HG03457 (cell line): Measurements from ENCODE around the gene TTC13.

ENCODE experiments used
- ATAC-seq: cut with Tn5 transposase; IDR thresholded peaks from one replicate; pipeline ENCODE4 v1.9.1; 2021; ENCODE audit warnings: moderate number of reproducible peaks; ENCODE audit not compliant: unreplicated experiment

Gene TTC13

DNA sequence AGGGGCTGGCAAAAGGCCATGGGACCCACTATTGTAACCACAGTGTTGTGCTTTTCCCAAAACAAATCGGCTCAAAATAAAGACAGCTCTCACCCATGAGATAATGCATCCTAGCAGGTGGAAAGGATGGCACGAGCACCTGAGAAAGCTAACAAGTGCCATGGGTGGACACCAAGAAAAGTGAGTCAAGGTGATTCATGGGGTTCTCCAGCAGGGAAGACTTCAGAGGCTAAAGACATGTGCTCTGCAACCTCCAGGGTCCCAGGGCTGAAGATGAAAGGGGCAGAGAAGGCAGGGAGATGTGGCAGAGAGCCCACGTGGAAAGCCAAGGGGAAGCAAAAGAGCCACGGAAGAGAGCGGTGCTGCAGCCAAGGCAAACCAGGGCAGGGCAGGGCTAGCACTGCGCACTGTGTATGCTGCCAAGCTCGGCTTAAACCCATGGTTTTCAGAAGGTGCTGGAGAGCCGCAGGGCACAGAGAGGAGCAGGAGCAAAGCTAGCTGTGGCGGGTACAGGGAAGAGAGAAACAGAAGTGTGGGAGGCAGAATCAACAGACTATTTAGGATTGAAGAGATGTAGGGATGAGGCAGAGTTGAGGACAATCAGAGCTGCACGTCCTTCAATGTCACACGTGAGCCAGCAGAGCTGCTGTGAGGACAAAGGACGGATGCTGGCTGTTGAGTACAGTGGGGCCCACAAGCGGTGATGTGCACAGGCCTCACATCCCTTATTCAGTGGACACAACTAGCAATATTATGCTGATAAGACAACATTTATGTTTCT lies 68.5 kb downstream of the TTC13 start:
- ATAC-seq: no peak

DNA sequence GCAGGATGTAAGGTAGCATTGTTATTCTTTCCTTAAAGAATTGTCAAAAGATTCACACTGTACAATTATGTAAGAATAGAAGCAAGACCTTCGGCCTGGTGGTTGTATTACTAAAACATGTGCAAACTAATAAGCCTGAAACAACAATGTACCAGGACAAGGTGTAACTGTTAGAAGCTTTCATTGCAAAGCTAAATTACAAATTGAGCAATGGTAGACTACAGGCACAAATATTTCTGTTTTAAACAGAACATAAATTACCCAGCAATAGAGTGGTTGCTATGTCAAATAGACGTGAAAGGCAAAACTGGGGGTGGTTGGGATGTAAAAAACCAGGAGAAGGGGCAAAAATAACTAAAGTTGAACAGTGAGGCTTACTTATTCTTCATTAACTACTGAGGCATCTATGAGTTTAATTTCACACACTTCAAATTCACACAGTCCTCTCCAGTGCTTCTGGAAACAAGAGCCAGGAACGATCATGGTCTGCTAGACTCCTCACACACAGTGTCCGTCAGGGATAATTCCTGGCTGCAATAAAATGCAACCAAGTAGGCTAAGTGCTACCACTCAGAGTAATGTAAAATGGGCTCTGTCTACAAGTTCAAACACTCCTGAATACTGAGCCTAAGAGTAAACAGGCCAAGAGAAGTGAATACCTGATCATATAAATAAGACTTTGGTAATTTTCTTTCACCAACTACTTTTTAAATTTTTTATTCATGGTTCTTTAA lies 71.0 kb downstream of the TTC13 start:
- no peak for ATAC-seq

DNA sequence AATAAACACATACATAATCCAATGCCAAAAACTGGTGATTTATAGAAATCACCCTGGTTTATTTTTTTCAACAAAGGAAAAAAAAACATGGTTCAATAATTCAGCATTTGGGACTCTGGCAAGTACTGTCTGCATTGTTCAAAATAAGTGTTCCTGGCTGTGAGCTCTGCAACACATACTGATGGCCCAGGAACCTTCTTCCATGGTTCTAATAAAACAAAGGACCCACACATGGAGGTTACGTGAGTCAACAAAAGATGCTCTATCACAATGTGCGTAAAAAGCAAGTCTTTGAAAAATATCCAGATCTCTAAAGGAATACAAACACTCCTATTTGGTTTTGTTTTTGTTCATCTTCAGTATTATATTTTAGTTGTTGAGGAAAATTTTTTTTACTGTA lies 72.4 kb downstream of the TTC13 start:
- no peak for ATAC-seq

DNA sequence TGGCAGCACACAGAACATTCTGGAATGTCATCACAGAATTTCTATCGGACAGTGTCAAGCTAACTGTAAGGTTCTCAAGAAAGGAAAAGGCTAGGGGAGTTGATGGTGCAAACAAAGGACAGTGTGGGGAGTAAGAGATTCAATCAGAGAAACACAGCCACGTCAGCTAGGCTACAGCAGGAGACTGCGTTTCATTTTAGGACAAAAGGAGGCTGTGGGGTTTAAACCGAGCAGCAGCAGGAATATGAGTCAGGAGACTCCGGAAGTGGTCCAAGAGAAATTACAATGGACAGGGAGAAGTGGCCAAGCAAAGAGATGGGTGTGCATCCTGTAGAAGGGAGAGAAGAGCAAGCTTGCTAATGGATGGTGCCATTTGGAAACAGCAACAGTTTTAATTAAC lies 72.9 kb downstream of the TTC13 start:
- no peak for ATAC-seq

DNA sequence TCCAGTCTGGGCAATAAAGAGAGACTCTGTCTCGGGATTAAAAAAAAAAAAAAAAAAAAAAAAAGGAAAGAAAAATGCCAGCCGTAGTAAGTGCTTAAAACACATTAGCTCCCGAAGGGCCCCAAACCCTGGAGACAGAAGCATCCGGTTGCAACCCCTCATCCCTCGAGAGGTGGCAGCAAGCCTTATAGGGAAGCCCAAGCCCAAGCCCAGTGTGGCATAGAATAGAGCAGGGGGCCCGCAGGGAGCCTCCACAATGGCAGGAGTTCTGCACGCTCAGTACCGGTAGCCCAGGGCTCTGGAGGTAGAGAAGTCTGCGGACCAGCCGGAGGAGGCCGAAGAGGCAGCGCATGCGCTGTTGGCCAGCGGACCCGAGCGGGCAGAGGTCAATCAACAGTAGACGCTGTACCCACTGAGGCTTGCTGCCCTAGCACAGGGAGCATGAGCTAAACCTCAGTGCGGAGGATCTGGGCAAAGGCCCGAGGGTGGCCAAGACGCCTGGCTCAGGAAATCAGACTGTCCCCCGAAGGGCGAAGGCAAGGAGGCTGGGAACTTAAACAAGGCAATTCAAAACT lies 76.2 kb downstream of the TTC13 start:
- no peak for ATAC-seq

DNA sequence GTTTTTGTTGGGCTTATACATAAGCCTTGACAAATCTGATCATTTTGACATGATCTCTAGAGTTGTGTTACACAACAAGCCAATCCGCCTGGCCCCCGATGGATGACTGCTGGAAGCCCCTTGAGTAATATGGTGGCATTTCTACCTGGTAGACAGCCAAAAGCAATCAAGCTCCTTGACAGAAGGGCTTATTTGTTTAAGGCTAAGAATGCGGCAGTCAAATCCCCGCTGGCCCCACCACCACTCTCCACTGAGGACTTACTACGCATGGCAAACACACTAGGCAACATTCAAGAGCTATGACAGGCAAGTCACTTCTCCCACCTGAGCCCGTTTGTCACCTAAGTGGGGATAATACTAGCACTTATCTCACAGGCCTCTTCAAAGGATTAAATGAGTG lies 77.0 kb downstream of the TTC13 start:
- ATAC-seq: no peak

DNA sequence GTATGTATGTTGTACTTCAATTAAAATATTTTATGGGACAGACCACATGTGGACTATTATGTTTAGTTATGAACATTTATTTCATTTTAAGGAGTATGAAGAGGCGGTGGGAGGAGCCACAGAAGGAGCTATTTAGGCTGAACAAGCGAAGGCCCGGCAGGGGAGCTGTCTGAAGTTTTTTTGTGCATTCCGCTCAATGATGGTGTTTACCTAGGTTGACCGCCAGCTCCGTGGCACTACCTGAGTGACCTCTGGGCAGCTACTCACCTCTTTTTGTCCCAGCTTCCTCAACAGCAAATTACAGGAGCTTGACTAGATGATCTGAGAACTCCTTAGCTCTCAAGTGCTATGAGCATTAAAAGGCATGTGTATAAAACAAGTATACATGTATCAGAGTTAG lies 77.7 kb downstream of the TTC13 start:
- no peak for ATAC-seq

DNA sequence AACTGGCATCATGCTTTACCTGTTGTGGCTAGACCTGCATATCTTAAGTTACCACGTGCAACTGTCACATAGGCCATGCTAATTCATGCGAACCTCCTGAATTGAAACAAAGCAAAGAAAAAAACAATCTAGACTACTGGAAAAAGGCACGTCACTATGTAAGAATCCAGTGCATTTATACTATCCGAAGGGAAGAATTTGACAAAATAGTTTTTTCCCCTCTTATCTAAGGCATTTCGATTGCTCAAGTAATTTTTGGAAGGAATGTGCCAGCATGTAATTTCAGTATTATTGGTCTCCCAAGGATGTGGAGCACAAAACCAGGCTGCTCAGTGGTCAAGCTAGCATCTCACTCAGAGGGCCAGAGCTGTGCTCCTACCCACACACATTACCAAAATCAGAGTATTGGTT lies 78.8 kb downstream of the TTC13 start:
- ATAC-seq: no peak

DNA sequence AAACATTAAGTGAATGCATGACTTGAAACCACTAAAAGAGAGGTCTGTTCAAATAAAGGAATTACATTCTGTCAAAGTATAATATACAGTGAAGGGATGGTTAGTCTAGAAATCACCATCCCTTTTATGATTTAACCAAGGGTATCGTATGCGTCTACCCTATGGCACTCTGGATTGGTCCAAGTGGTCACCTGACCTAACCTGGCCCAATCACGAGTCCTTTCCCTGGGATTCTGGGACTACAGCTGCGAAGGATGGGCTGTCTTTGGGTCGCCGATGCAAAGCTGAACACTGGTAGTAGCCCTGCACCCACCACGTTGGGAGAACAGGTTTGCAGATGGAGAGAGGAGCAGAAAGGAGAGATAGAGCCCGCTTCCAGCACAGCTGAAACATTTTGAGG lies 79.9 kb downstream of the TTC13 start:
- ATAC-seq: no peak

DNA sequence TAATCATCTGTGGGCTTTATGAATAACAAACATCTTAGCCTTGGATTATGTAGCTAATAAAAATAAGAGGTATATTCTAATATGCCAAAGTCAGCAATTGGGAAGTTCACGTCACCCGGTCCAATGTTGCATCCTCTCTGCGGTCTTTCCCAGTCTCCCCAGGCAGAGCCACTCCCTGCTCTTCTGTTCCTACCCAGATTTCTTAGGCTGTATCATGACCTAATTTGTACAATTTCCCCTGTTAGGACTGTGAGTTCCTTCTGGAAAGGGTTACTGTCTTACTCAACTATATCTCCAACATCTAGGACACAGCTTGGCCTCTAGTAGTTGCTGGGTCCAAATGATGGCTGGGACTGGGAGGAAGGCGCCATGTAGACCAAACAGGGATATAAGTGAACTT lies 80.5 kb downstream of the TTC13 start:
- no peak for ATAC-seq

DNA sequence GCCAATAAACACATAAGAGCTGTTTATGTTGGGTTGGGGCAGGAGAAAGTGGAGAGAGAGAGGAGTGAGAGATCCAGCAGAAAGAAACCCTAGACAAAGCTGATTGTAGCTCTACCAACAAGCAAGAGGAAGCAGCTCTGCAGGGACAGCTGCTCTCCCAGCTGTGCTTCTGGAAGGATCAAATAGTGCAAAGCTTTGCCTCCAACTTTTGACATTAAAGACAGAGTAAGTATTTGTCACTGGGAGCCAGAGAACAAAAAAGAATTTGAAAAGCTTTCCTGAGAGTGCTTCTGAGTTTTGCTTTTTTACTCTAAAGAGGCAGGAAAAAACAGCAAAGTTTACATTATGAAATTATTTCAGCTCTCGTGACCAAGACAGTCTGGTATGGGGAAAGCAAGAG lies 81.9 kb downstream of the TTC13 start:
- ATAC-seq: no peak

DNA sequence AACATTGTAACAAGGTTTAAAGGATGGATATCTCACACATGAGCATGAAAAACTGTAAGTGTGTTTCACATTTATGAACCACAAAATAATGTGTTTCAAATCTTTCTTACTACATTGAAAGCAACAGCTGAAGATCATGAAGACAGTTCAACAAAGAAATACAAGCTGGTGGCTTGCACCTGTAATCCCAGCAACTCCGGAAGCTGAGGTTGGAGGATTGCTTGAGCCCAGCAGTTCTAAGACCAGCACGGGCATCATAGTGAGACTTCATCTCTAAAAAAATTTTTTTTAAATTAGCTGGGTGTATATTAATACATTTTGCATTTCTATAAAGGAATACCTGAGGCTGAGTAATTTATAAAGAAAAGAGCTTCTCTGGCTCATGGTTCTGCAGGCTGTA lies 83.2 kb downstream of the TTC13 start:
- no peak for ATAC-seq

DNA sequence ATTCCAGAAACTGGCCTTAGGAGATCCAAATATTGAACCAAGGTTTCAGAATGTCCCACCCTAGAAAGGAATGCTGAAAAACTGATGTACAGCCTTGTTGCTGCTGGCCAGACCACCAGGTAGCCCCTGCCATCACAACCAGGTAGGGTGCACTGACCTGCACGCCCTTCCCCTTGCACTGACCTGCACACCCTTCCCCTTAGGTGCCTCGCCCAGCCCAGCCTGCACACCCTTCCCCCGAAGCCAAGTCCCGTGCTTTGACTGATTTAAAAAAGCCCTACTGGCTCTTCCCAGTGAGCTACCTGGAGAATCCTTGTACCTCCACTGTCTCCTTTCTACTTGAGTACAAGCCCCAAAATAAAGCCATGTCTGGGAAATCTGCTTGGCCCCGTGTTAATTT lies 84.0 kb downstream of the TTC13 start:
- ATAC-seq: no peak

DNA sequence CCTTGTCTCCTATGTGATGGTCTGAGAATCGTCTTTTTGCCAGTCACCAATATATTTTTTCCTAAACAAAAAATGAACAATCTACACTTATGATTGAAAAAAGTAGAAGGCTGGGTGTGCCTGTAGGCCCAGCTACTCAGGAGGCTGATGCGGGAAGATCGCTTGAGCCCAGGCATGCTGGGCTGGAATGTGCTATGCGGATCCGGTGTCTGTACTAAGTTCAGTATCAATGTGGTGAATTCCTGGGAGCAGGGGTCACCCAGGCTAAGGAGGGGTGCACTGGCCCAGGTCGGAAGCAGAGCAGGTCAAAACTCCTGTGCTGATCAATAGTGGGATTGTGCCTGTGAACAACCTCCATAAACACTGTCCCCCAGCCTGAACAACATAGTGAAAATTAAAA lies 84.6 kb downstream of the TTC13 start:
- no peak for ATAC-seq

DNA sequence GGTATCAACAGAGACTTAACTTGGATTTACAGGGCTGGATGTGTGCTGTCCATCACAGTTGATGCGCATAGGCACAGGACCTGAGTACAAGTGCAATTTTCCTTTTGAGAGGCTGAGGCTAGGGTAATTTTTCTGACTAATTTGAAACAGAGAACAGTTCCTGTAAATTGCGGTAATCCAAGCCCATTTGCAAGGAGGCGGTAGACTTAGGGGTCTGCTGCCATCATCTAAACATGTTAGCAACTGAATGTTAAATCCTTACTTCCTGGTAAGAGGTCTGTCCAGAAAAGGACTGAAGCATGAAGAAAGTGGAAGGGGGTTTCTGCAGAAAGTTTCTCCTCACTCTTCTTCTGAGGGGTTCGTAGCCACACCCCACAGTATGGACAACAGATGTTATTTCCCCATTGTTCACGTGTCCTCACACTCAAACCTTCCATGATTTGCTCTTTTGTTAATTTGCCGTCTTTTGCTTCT lies 86.6 kb downstream of the TTC13 start:
- no peak for ATAC-seq

DNA sequence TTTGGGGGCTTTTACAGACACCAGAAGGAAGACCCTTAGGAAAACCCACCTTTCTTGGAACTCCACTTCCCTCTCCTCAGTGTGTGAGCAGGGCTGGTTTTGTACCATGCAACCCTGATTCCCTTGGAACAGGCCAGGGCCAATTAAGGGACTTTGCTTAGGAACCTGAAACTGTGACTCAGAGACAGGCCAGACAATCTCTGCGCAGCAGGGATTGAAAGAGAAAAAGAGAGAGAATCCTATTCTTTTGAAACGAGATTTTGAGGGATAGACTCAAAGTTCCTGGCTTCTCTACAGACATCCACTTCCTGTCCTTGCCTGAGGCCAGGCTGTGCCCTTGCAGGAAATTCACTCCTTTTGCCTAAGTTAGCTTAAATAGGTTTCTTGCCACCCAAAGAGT lies 87.2 kb downstream of the TTC13 start:
- ATAC-seq: no peak

DNA sequence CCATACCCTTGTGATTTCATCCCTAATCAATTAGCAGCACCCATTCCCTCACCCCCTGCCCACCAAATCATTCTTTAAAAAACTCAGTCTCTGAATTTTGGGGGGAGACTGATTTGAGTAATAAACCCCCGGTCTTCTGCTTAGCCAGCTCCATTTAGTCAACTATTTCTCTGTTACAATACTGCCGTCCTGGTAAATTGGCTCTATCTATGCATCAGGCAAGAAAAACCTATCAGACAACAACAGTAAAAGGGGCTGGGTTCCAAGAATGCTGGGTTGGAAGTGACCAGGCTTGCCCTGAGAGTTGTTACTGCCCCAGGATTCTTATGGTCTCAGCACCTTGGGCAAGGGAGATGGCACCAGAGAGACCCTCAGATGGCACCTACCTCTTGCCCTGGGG lies 94.0 kb downstream of the TTC13 start:
- ATAC-seq: no peak

DNA sequence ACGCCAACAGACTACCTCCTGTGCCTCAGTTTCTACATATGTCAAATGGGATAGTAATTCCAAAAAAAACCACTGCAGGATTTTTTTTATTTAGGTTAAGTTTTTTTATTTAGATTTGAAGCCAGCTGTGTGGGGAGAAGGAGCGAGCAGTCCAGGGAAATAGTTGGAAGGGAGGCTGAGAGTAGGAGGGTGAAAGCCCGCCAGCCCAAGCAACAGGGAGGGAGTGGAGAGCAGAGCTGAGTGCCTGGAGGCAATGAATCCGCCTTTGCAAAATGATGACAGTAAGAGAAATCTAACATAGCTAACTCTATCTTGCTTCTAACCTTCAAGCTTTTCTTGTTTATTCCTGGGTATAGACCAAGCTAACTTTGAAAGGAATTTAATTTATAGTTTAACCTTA lies 94.7 kb downstream of the TTC13 start:
- no peak for ATAC-seq

DNA sequence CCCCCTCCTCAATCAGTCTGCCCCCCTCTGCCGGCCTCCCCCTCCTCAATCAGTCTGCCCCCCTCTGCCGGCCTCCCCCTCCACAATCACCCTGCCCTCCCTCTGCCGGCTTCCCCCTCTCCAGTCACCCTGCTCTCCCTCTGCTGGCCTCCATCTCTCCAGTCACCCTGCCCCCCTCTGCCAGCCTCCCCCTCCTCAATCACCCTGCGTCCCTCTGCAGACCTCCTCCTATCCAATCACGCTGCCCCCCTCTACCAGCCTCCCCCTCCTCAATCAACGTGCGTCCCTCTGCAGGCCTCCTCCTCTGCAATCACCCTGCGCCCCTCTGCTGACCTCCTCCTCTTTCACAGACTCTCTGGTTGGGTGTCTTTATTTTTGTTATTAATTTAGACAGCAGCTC lies 98.9 kb downstream of the TTC13 start:
- no peak for ATAC-seq

DNA sequence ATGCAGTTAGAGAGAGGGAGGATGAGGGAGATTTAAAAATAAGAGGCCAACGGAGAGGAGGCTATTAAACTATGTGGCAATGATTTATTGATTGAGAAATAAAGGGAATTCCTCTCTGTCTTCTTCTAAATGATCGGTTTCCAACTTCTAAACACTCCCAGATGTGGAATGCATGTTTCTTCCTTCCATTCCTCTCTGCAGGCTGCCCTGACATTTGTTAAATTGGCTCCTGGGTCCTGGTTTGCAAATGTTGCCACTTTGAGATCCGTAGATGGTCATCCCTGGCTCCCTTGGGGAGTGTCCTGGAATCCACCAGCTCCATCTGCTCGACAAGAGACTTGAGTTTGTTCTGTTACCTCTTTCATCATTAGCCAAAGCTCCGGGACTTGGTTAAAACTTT lies 100.1 kb downstream of the TTC13 start:
- no peak for ATAC-seq

DNA sequence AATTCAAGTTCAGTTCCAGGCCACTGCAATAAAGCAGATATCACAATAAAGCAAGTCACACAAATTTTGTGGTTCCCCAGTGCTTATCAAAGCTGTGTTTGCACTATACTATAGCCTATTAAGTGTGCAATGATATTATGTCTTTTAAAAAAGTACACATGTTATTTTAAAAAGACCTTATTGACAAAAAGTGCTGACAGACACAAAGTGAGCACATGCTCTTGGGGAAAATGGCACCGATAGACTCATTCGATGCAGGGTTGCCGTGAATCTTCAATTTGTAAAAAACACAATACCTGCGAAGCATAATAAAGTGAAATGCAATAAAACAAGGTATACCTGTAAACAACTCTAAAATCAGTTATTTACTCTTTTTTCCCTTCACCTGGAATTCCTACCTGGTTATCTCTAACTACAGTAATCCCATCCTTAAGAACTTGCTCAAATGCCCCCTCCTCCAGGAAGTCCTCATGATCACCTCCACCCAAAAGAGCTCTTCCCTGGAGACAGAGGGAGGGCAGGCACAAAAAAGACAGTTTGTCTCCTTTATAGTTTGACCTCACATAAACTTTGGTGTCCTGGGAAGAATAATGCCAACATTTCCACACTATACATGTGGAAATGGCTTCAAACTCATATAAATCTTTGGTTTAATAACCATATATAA lies 100.6 kb downstream of the TTC13 start:
- no peak for ATAC-seq
